A549 treated with AZD9567 at 1 μM for 4 hours (cell line): ENCODE results near the gene ALG11. TPM values are rescaled to one million over a fixed set of nuclear protein-coding genes. Genes with fewer than 3 reads are reported as not detected.

Source experiments
- total RNA-seq: library from RNA; stranded (reverse); fragments of 200-300 nt; extraction: Qiagen RNA extraction; gene quantifications from 5 replicates; pipeline ENCODE4 v1.2.3, GENCODE V29; 2022; ENCODE audit not compliant: insufficient read depth

Gene ALG11
- total RNA-seq, result 3.5 to 7.3 TPM (median 6.6 TPM) in 5 replicates

DNA sequence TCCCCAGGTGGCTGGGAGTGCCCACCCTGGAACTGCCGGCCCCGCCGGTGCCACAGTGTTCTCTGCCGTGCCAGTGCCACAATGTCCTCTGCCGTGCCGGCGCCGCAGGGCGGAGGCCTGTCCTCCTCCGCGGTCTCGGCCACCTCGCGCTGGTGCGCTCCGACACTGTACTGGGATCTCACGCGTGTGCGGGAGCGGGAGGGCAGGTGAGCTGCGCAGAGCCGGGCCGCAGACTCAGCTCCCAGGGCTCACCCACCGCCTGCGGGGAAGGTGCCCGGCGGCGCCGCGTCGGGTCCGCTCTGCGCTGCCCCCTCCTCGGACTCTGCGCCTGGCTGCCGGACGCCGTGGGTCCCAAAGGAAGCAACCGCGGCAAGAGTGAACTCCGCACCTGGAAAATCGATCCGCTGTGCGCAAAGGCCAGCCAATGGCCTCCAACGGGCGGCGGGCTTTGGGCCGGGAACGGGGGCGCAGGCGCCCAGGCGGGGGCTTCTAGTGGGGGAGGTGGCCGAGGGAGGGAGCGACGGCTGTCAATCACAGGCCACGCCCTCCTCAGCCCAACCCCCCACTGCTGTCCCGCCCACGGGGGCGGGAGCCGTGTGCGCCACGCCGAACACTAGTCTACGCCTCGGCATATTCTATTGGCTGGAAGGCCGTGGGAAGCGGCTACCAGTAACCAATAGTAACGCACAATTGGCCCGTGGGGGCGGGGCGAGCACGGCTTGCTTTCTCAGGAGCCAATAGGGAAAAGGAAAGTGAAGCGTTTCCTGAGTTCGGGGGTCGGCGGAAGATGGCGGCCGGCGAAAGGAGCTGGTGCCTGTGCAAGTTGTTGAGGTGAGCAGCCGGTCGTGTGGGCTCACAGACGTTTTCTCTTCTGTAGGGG lies at the start of gene ALG11:
ALG11 (plus strand) TSS at position 767 of the 880 bp plus-strand sequence; CDS start at position 788, 21 bp downstream.

GRCh38 chr13:52010890-52011631 lies 1.1 kb upstream of the ALG11 start, which contains the start of gene ATP7B:
TSS of gene ATP7B (minus strand) at chr13:52011450. CDS start at chr13:52011337, 113 bp downstream.

GRCh38 chr13:52024481-52024880 lies 12.3 kb downstream of the ALG11 start, which contains the start of gene UTP14C:
TSS of gene UTP14C (plus strand) at chr13:52024691. CDS start at chr13:52028805, 4,114 bp downstream.

Other genes starting within 250 kb of the ALG11 start
- gene DHRS12, start 208.2 kb upstream of the ALG11 start, total RNA-seq, result 3.9 to 8.5 TPM (median 4.1 TPM) in 5 replicates
- not detected in 5 replicates for gene TMEM272, start 167.2 kb upstream of the ALG11 start, total RNA-seq
- 0.07 TPM in 1 of 5 replicates, not detected in the others for gene CCDC70, start 150.4 kb upstream of the ALG11 start, total RNA-seq
- 1.8 to 3.5 TPM (median 2.1 TPM) in 5 replicates for gene ATP7B, start 948 bp upstream of the ALG11 start, total RNA-seq
- gene UTP14C, start 12.3 kb downstream of the ALG11 start, total RNA-seq, result 5.3 to 8.5 TPM (median 6.1 TPM) in 5 replicates
- gene NEK5, start 116.7 kb downstream of the ALG11 start, total RNA-seq, result 0.04 to 0.10 TPM (median 0.05 TPM) in 4 of 5 replicates, not detected in the other
- 5.5 to 13.1 TPM (median 7.3 TPM) in 5 replicates for gene NEK3, start 147.2 kb downstream of the ALG11 start, total RNA-seq